HG02610 (cell line): ENCODE data around the gene FAM120A.

Experiments used
- ATAC-seq: cut with Tn5 transposase; IDR thresholded peaks from one replicate; pipeline ENCODE4 v1.9.1; 2021; ENCODE audit warnings: mild to moderate bottlenecking, moderate library complexity; ENCODE audit not compliant: unreplicated experiment

The FAM120A gene

GRCh38 chr9:93447655-93448054 lies 3.8 kb upstream of the FAM120A start:
- no peak for ATAC-seq

- ATAC-seq = peak; percentile 5
These were observed 594 bp downstream of the FAM120A start for GRCh38 chr9:93451849-93452709.

GRCh38 chr9:93452710-93453046 lies 1.2 kb downstream of the FAM120A start:
- no peak for ATAC-seq

- peak; percentile 64 for ATAC-seq
These were observed 1.8 kb downstream of the FAM120A start, which contains the start of gene FAM120AOS for GRCh38 chr9:93453047-93453914. FAM120AOS (minus strand) TSS chr9:93453581; CDS start chr9:93452709, 872 bp downstream.

- ATAC-seq = no peak
These were observed 4.5 kb downstream of the FAM120A start for GRCh38 chr9:93456022-93456421.

- ATAC-seq = no peak
These were observed 5.0 kb downstream of the FAM120A start for GRCh38 chr9:93456504-93456903.

GRCh38 chr9:93457006-93457405 lies 5.5 kb downstream of the FAM120A start:
- no peak for ATAC-seq

- no peak for ATAC-seq
These were observed 7.2 kb downstream of the FAM120A start for GRCh38 chr9:93458712-93459111.

GRCh38 chr9:93459432-93459847 lies 8.0 kb downstream of the FAM120A start:
- no peak for ATAC-seq

- no peak for ATAC-seq
These were observed 9.4 kb downstream of the FAM120A start for GRCh38 chr9:93460689-93461413.

- no peak for ATAC-seq
These were observed 9.9 kb downstream of the FAM120A start for GRCh38 chr9:93461414-93461743.

- ATAC-seq = no peak
These were observed 10.3 kb downstream of the FAM120A start for GRCh38 chr9:93461821-93462220.

- no peak for ATAC-seq
These were observed 12.3 kb downstream of the FAM120A start for GRCh38 chr9:93463638-93464248.

- ATAC-seq = no peak
These were observed 12.9 kb downstream of the FAM120A start for GRCh38 chr9:93464395-93464794.

- ATAC-seq = no peak
These were observed 13.4 kb downstream of the FAM120A start for GRCh38 chr9:93464876-93465275.

- ATAC-seq = no peak
These were observed 14.4 kb downstream of the FAM120A start for GRCh38 chr9:93465855-93466254.

- no peak for ATAC-seq
These were observed 15.1 kb downstream of the FAM120A start for GRCh38 chr9:93466416-93467061.

- no peak for ATAC-seq
These were observed 15.6 kb downstream of the FAM120A start for GRCh38 chr9:93467062-93467416.

- no peak for ATAC-seq
These were observed 16.0 kb downstream of the FAM120A start for GRCh38 chr9:93467462-93467861.

GRCh38 chr9:93468763-93469456 lies 17.4 kb downstream of the FAM120A start:
- no peak for ATAC-seq
